ACC112 (cell line): ENCODE data around the gene RELN.

Source experiments
- H2AFZ ChIP-seq: fragments of 200-600 bp; sonication (generic); one replicate; pipeline ENCODE4 v1.6.0; 2017; ENCODE audit warnings: antibody characterized with exemption, low read length; ENCODE audit not compliant: unreplicated experiment
- H3K27ac ChIP-seq: fragments of 200-600 bp; sonication (generic); 2 replicates; pipeline ENCODE4 v1.5.1; 2014; ENCODE audit warnings: low read depth, mild to moderate bottlenecking, antibody characterized with exemption, low read length, moderate library complexity
- H3K27me3 ChIP-seq: fragments of 200-600 bp; sonication (generic); 2 replicates; pipeline ENCODE4 v1.6.1; 2014; ENCODE audit warnings: mild to moderate bottlenecking, antibody characterized with exemption, low read length, moderate library complexity, mixed read lengths; ENCODE audit not compliant: insufficient read depth
- H3K36me3 ChIP-seq: fragments of 200-600 bp; sonication (generic); 2 replicates; pipeline ENCODE4 v1.6.1; 2016; ENCODE audit warnings: mild to moderate bottlenecking, antibody characterized with exemption, low read length, moderate library complexity, mixed read lengths; ENCODE audit not compliant: insufficient read depth
- H3K4me1 ChIP-seq: fragments of 200-600 bp; sonication (generic); one replicate; pipeline ENCODE4 v1.6.1; 2016; ENCODE audit warnings: low read length, mixed read lengths; ENCODE audit not compliant: insufficient read depth, unreplicated experiment, control insufficient read depth
- H3K4me3 ChIP-seq: fragments of 200-600 bp; sonication (generic); 2 replicates; pipeline ENCODE4 v1.5.1; 2014; ENCODE audit warnings: mild to moderate bottlenecking, low read depth, low read length
- H3K79me2 ChIP-seq: fragments of 200-600 bp; sonication (generic); one replicate; pipeline ENCODE4 v1.6.0; 2016; ENCODE audit warnings: low read length; ENCODE audit not compliant: control insufficient read depth, unreplicated experiment, insufficient read depth

RELN gene

DNA sequence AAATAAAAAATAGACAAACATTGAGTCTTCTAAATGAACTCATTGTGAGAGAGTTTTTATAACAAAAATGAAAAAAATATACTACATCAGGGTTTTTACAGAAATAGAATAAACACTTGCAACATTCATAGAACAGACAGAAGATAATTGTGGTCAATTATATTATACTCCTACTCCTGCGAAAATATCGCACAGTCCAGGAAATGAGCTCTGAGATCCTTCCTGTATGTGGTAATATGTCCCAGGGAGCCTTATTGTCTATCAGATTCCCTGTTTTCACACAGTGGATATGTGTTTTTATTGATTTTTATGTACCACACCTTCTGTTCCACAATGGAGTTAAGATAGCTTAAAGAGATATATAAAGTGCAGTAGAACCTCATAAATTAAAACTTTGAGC is 27.5 kb upstream of the RELN start:
- H3K27ac ChIP-seq, result no peak overlapping the region
- no peak overlapping the region for H3K4me3 ChIP-seq
- H2AFZ ChIP-seq, result no peak overlapping the region
- H3K27me3 ChIP-seq, result no peaks in the 10 kb centered on the region
- no peaks in the 10 kb centered on the region for H3K4me1 ChIP-seq
- H3K79me2 ChIP-seq, result no peaks in the 10 kb centered on the region
- H3K36me3 ChIP-seq, result no peaks in the 10 kb centered on the region

DNA sequence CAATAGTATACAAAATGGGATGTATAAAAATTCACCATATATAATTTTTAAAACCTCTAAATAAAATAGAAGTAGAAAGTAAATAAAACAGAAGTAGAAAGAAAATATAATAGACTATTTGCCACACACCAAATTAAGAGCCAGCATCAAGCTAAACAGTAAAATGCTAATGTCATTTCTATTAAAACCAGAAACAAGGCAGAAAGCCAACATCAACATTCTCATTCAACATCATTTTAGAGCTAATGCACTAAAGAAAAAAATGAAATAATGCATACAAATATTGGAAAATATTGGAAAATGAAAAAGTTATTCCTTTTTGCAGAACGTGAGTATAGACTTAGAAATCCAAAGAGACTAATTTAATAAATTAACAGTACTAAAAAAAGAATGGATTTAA is 23.4 kb upstream of the RELN start:
- H3K36me3 ChIP-seq, result no peaks in the 10 kb centered on the region
- H3K27ac ChIP-seq, result no peak overlapping the region
- no peak overlapping the region for H2AFZ ChIP-seq
- no peaks in the 10 kb centered on the region for H3K4me1 ChIP-seq
- H3K4me3 ChIP-seq, result no peak overlapping the region
- H3K27me3 ChIP-seq, result no peaks in the 10 kb centered on the region
- H3K79me2 ChIP-seq, result no peaks in the 10 kb centered on the region

DNA sequence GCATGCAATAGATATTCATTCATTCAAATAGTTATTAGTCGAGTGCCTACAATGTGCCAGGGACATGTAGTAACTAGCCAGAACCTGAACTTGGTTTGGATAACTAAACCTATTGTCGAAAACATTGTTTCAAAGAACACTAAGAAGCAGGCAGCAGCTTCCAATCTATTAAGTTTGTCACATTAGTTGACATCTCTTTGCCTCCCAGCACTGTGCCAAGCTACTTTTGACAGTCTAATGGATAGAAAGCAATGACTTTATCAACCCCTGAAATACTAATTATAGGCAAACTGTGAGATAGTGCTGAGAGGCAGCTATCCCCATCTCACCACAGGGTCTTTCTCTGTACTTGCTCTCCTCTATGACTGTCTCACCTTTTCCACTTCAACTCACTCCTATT is 22.4 kb upstream of the RELN start:
- Histone ChIP-seq H3K36me3 (no peaks in the 10 kb centered on the region), H3K4me1 (no peaks in the 10 kb centered on the region), H3K4me3 (no peak overlapping the region), H2AFZ (no peak overlapping the region), H3K27ac (no peak overlapping the region), H3K27me3 (no peaks in the 10 kb centered on the region), H3K79me2 (no peaks in the 10 kb centered on the region)

DNA sequence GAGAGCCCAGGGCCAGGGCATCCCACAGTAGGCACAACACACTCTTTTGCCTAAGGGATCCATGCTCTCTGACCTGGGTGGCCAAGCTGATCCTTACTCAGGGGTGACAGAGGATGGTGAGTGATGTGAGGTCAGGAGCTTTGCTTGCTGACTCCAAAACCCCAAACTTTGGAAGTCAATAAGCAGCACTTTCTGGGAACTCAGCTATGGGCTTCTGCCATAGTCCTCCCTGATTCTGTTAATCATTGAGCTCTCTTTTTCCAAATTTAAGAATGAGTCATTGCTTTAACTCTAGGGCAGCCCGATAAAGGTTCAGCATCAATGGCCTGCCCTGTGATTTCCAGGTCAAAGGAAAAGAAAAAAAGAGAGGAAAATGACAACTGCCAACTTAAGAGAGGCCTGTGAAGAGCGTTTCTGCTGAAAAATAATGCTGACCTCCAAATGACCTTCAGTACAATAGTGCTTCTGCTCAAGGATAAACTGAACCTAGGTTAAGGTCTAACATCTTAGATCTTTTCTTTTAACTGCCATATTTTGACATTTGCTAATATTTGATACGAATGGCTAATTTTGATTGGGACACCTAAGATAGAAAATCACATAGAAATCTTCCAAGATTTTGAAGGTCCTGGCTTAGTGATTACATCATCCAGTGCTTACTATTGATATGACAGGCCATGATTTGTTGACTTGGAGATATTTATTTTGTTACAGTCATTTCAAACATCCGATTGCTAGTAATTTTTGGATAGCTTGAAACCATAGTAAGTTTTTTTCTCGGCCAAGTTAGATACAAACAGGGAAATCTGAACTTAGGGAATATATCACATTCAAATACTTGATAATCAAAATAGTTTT is 20.8 kb upstream of the RELN start:
- Histone ChIP-seq H3K4me1 (no peaks in the 10 kb centered on the region), H3K79me2 (no peaks in the 10 kb centered on the region), H3K36me3 (no peaks in the 10 kb centered on the region), H3K27ac (no peak overlapping the region), H2AFZ (no peak overlapping the region), H3K27me3 (no peaks in the 10 kb centered on the region), H3K4me3 (no peak overlapping the region)

DNA sequence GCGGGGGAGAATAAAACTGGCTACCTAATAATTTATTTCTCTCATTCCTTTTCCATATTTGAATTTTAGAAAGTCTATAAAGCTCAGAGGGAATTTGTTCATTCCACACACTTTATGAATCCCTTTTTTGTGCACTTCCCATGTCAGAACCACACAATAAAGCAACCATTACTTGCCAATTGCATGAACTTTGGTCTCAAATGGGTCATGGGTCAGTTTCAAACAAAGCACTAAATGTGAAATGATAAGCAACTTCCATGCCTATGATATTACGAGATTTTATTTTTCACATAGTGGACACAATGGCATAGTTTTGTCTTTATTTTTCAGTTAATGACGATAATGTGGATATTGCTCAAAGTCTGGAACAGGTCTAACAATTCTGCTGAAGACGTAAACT is 18.6 kb upstream of the RELN start:
- Histone ChIP-seq H3K36me3 (no peaks in the 10 kb centered on the region), H3K4me1 (no peaks in the 10 kb centered on the region), H3K79me2 (no peaks in the 10 kb centered on the region), H3K27me3 (no peaks in the 10 kb centered on the region), H3K27ac (no peak overlapping the region), H3K4me3 (no peak overlapping the region), H2AFZ (no peak overlapping the region)

DNA sequence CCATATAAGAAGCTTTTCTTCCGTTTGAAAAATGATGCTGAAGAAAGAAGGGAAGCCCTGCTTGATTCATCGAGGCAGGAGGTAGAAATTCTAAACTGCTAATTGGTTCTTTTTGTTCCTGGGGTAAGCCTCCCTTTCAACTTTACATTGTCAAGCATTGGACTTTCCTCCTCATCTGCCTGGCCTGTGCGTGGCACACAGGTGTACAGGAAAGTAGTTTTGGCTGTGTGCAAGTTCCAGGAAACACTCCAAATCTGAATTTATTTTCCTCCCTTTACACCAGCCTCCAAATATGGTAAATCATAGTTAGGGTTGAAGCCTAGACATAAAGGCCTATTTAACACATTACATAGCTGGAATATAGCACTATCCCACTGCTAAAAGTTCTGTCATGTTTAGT is 18.2 kb upstream of the RELN start:
- Histone ChIP-seq H3K79me2 (no peaks in the 10 kb centered on the region), H3K36me3 (no peaks in the 10 kb centered on the region), H2AFZ (no peak overlapping the region), H3K27me3 (no peaks in the 10 kb centered on the region), H3K4me1 (no peaks in the 10 kb centered on the region), H3K27ac (no peak overlapping the region), H3K4me3 (no peak overlapping the region)

DNA sequence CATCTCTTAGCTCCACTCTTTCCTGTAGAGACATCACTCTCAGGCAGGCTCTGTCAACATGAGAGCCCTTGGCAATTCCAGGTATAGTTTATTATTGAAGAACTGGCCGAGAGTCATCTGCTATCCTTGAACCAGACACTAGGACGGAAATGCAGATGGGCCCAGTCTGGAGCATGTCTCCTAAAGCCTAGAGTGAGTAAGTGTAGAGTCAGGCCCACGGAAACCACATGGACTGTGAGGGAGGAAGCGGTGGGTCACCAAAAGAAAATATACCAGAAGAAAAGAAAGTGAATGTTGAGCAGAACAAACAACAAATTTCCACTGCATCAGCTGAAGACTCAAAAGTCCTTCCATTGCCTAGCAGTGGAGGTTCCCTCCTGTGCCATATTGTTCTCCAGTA is 15.7 kb upstream of the RELN start:
- Histone ChIP-seq H3K4me1 (no peaks in the 10 kb centered on the region), H2AFZ (peak overlapping the region; percentile 38), H3K36me3 (no peaks in the 10 kb centered on the region), H3K79me2 (no peaks in the 10 kb centered on the region), H3K27me3 (no peaks in the 10 kb centered on the region), H3K27ac (no peak overlapping the region), H3K4me3 (no peak overlapping the region)

DNA sequence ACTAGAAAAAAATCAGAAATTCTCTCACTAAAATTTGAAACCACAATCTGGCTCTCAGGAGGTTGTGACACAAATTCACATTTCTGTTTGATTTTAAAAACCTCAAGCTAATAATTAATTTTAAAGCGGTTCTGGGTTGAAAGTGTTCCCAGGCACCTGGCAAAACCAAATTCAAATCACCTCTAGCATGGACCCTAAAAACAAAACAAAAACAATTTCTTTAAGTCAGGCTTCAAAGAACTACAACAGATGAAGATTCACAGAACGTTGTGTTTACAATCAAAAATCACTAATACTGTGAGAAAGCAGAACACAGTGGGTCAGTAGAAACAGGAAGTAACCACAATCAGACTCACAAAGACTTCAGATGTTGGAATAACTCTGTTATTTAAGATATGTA is 7.2 kb upstream of the RELN start:
- H3K4me1 ChIP-seq, result peaks cover 4% of the 10 kb centered on the region
- no peak overlapping the region for H3K4me3 ChIP-seq
- no peaks in the 10 kb centered on the region for H3K36me3 ChIP-seq
- H3K27ac ChIP-seq, result no peak overlapping the region
- no peaks in the 10 kb centered on the region for H3K27me3 ChIP-seq
- no peaks in the 10 kb centered on the region for H3K79me2 ChIP-seq
- no peak overlapping the region for H2AFZ ChIP-seq

DNA sequence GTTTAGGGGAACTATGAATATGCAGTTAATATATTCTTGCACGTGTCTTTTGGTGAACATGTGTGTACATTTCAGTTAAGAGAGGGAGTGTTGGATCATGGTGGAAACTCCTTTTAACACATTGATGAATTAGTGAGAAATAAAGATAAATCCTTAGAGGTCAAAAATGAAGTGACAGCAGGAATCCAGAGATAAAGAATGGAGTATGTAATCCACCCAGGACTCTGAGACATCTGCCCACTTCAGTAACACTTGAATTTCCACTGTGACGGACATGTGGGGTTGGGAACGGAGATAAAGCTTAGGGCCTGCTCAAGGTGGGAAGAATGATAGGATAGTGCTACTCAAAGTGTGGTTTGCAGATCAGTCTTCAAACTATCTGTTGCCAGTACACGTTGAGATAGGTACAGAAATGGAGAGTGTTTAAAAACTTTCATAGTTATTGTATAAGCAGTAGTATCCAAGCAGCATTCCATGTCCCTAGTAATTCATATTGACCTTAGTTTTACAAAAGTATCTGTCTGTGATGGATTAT is 6.6 kb upstream of the RELN start:
- Histone ChIP-seq H3K4me3 (no peak overlapping the region), H3K79me2 (no peaks in the 10 kb centered on the region), H3K4me1 (peaks cover 4% of the 10 kb centered on the region), H3K27ac (no peak overlapping the region), H3K27me3 (peaks cover 5% of the 10 kb centered on the region), H3K36me3 (no peaks in the 10 kb centered on the region), H2AFZ (no peak overlapping the region)

DNA sequence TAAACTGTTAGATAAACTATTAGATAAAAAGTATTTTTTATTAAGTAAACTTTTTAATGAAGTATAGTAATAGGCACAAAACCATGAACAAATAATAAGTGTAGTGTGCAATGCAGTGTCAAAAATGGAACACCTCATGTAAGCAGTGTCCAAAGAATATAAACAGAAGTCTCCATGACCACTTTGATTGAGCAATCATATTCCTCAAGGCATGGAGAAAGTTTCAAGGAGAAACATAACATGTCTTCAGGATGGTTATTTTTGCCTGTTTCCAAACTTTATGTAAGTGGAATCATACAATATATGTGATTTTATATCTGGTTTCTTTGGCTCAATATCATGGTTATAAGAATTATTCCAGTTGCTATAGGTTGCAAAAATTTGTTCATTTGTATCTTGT is 6.1 kb upstream of the RELN start:
- no peak overlapping the region for H2AFZ ChIP-seq
- H3K27ac ChIP-seq, result no peak overlapping the region
- H3K4me3 ChIP-seq, result no peak overlapping the region
- H3K36me3 ChIP-seq, result no peaks in the 10 kb centered on the region
- H3K4me1 ChIP-seq, result peaks cover 4% of the 10 kb centered on the region
- H3K79me2 ChIP-seq, result no peaks in the 10 kb centered on the region
- peaks cover 10% of the 10 kb centered on the region for H3K27me3 ChIP-seq

DNA sequence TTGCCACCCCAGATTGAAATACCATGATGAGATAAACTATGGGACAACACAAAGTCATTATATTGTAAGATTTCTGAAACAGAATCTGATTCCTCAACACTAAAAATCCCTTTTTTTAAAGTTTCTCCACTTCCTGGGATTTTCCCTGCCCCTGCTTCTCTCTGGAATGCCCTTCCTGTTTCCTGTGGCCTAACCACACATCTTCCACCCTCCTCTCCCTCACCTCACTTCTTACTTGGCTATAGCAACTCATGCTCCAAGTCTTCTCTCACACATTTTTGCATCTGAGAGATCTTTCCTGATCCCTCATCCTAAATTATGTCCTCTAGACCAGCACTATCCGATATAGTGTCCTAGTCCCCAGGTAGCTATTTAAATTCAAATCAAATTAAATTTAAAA is 4.1 kb upstream of the RELN start:
- no peak overlapping the region for H3K4me3 ChIP-seq
- peaks cover 4% of the 10 kb centered on the region for H3K4me1 ChIP-seq
- H3K27ac ChIP-seq, result no peak overlapping the region
- H3K36me3 ChIP-seq, result no peaks in the 10 kb centered on the region
- peaks cover 18% of the 10 kb centered on the region for H3K27me3 ChIP-seq
- H2AFZ ChIP-seq, result no peak overlapping the region
- no peaks in the 10 kb centered on the region for H3K79me2 ChIP-seq
